Peyer's patch (tissue), 4 donors: Measurements from ENCODE around the gene CYS1. TPM values are rescaled to one million over a fixed set of nuclear protein-coding genes. Genes with fewer than 3 reads are reported as not detected.

ENCODE experiments used
- DNase-seq, 3 donors: peaks; one replicate each; pipeline ENCODE4 v3.0.0-alpha.2; 2017 to 2019
- H3K27ac ChIP-seq, 4 donors: fragments of 200-600 bp; sonication (generic); one replicate each; pipeline ENCODE4 v1.5.1; 2016 to 2019
- H3K27me3 ChIP-seq, 2 donors: fragments of 200-600 bp; sonication (generic); one replicate each; pipeline ENCODE4 v1.5.1; 2019
- H3K36me3 ChIP-seq, 3 donors: fragments of 200-600 bp; sonication (generic); one replicate each; pipeline ENCODE4 v1.5.1; 2016 to 2019
- H3K4me1 ChIP-seq, 4 donors: fragments of 200-600 bp; sonication (generic); one replicate each; pipeline ENCODE4 v1.5.1; 2016 to 2019
- H3K4me3 ChIP-seq, 4 donors: fragments of 200-600 bp; sonication (generic); 1 replicate in 3 of 4; 2 replicates in 1 of 4; pipeline ENCODE4 v1.5.1; 2016 to 2019; ENCODE audit warnings: mild to moderate bottlenecking in 1 of 4
- H3K9me3 ChIP-seq, 4 donors: fragments of 200-600 bp; sonication (generic); one replicate each; pipeline ENCODE4 v1.5.1; 2016 to 2019; ENCODE audit warnings: mild to moderate bottlenecking in 1 of 4
- POLR2A ChIP-seq, 2 donors: fragments of 450-650 bp; IDR thresholded peaks; one replicate each; pipeline ENCODE4 v1.5.1; 2017; ENCODE audit warnings: antibody characterized with exemption in 2 of 2, mild to moderate bottlenecking in 2 of 2, moderate library complexity in 2 of 2
- total RNA-seq, 4 donors: library from RNA; depleted of rRNA; stranded (reverse); fragments of >200 nt; gene quantifications; one replicate each; pipeline ENCODE4 v1.1.0, GENCODE V29; 2016
- TF ChIP-seq, protein P1 (sequence below), 6 experiments: fragments of 450-650 bp in 4 of 6; fragments of 200-600 bp in 2 of 6; sonication (generic) in 1 of 6; IDR thresholded peaks; one replicate each; pipeline ENCODE4 v1.5.1; 2017 to 2019; ENCODE audit warnings: antibody characterized with exemption in 6 of 6, mild to moderate bottlenecking in 3 of 6, moderate library complexity in 1 of 6

The CYS1 gene
- total RNA-seq, 4 donors from 2014 or later = 1.3 to 5.8 (median 1.6) TPM; not detected in 1

GRCh38 chr2:10057231-10058107, 22.7 kb downstream of the CYS1 start:
- peak in 1 of 3 donors; percentile 70 for DNase-seq
- Histone ChIP-seq H3K27me3 (no peaks in the 10 kb centered on the region), H3K4me3 (peak overlapping the region in 2 of 4 donors; percentile 21 to 23), H3K36me3 (peaks cover 0 to 19% (median 0%) of the 10 kb centered on the region in 3 donors), H3K27ac (peak overlapping the region; percentile 22 to 70 (median 58)), H3K9me3 (no peaks in the 10 kb centered on the region), H3K4me1 (peaks cover 0 to 16% (median 5%) of the 10 kb centered on the region in 4 donors)
- no peak for TF ChIP-seq POLR2A (IDR thresholded peaks at IDR 0.05)
- TF ChIP-seq, protein P1, sequence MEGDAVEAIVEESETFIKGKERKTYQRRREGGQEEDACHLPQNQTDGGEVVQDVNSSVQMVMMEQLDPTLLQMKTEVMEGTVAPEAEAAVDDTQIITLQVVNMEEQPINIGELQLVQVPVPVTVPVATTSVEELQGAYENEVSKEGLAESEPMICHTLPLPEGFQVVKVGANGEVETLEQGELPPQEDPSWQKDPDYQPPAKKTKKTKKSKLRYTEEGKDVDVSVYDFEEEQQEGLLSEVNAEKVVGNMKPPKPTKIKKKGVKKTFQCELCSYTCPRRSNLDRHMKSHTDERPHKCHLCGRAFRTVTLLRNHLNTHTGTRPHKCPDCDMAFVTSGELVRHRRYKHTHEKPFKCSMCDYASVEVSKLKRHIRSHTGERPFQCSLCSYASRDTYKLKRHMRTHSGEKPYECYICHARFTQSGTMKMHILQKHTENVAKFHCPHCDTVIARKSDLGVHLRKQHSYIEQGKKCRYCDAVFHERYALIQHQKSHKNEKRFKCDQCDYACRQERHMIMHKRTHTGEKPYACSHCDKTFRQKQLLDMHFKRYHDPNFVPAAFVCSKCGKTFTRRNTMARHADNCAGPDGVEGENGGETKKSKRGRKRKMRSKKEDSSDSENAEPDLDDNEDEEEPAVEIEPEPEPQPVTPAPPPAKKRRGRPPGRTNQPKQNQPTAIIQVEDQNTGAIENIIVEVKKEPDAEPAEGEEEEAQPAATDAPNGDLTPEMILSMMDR (IDR thresholded peaks at IDR 0.05) = no peak

DNA sequence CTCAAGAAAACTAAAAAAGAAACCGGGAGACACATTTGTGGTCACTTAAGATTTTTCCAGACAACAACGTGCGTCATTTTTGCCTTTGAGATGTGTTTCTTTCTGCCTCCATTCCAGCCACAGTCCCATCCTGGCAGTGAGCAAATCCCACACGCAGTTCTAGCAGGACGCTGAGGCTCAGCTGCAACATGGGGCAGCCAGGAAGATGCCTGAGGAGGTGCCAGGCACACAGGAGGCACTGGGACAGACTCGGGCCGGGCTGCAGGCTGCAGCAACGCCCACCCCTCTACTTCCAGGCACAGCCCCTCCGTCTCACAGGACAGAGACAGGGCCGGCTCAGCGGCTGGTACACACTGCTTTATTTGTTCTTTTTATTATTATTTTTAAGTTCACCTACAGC, 23.8 kb downstream of the CYS1 start:
- Histone ChIP-seq H3K36me3 (peaks cover 0 to 30% (median 0%) of the 10 kb centered on the region in 3 donors), H3K27me3 (no peaks in the 10 kb centered on the region), H3K4me3 (no peak overlapping the region), H3K4me1 (peaks cover 0 to 16% (median 5%) of the 10 kb centered on the region in 4 donors), H3K27ac (no peak overlapping the region), H3K9me3 (no peaks in the 10 kb centered on the region)
- no peak for DNase-seq
- TF ChIP-seq, protein P1 (IDR thresholded peaks at IDR 0.05) = no peak
- TF ChIP-seq POLR2A (IDR thresholded peaks at IDR 0.05) = no peak

DNA sequence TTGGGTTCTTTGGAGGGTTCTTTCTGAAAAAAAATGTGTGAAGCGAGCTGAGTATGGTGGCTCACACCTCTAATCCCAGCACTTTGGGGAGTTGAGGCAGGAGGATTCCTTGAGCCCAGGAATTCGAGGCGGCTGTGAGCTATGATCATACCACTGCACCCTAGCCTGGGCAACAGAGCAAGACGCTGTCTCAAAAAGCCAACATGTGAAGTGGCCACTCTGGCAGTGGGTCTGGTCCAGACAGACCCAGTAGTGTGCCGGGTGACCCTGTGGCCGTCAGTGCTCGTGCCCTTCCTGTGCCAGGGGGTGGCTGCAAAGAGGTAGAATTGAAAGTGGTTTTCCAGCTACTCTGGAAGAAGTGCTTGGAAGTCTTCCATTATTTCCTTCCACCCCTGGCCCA, 25.2 kb downstream of the CYS1 start:
- peaks cover 0 to 31% (median 0%) of the 10 kb centered on the region in 3 donors for H3K36me3 ChIP-seq
- H3K27me3 ChIP-seq = no peaks in the 10 kb centered on the region
- H3K4me1 ChIP-seq = peaks cover 0 to 16% (median 5%) of the 10 kb centered on the region in 4 donors
- no peak overlapping the region for H3K4me3 ChIP-seq
- H3K9me3 ChIP-seq = no peaks in the 10 kb centered on the region
- DNase-seq = no peak
- no peak overlapping the region for H3K27ac ChIP-seq
- TF ChIP-seq, protein P1 (IDR thresholded peaks at IDR 0.05) = no peak
- no peak for TF ChIP-seq POLR2A (IDR thresholded peaks at IDR 0.05)

DNA sequence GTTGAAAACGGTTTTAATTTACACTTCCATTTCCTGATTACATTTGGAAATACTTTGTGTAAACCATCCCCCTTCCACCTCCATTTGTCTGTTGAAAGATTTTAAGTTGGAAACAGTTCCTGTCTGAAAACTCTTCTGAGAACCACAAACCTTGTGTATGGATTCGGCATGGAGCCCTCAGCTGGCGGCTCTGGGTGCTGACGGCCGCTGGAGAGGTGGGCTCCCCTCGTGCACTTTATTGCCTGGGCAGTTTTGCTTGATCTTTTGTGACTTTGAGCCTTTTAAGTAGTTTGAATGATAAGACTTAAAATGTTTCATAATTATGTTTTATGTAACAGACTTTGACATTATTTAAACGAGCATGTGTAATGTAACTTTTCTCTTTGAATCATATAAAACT, 25.8 kb downstream of the CYS1 start:
- TF ChIP-seq POLR2A (IDR thresholded peaks at IDR 0.05) = no peak
- TF ChIP-seq, protein P1 (IDR thresholded peaks at IDR 0.05) = no peak
- H3K4me3 ChIP-seq = no peak overlapping the region
- peaks cover 0 to 20% (median 5%) of the 10 kb centered on the region in 4 donors for H3K4me1 ChIP-seq
- no peak for DNase-seq
- no peaks in the 10 kb centered on the region for H3K27me3 ChIP-seq
- peaks cover 0 to 31% (median 0%) of the 10 kb centered on the region in 3 donors for H3K36me3 ChIP-seq
- H3K9me3 ChIP-seq = no peaks in the 10 kb centered on the region
- H3K27ac ChIP-seq = no peak overlapping the region

GRCh38 chr2:10053351-10053750, 26.9 kb downstream of the CYS1 start:
- Histone ChIP-seq H3K4me1 (peaks cover 0 to 28% (median 5%) of the 10 kb centered on the region in 4 donors), H3K36me3 (peaks cover 0 to 33% (median 0%) of the 10 kb centered on the region in 3 donors)

DNA sequence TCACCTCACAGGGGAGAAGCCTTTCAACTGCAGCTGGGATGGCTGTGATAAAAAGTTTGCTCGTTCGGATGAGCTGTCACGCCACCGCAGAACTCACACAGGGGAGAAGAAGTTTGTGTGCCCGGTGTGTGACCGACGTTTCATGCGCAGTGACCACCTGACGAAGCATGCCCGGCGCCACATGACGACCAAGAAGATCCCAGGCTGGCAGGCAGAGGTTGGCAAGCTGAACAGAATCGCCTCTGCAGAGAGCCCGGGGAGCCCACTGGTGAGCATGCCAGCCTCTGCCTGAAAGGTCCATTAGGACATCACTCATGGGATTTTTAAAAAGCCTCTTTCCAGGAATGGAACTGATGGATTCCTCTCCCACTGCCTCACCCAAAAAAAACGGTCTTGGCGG, 28.0 kb downstream of the CYS1 start:
- H3K4me3 ChIP-seq = no peak overlapping the region
- no peak overlapping the region for H3K27ac ChIP-seq
- H3K4me1 ChIP-seq = peaks cover 0 to 25% (median 3%) of the 10 kb centered on the region in 4 donors
- TF ChIP-seq, protein P1 (IDR thresholded peaks at IDR 0.05) = no peak
- no peak for TF ChIP-seq POLR2A (IDR thresholded peaks at IDR 0.05)
- peaks cover 0 to 42% (median 0%) of the 10 kb centered on the region in 3 donors for H3K36me3 ChIP-seq
- DNase-seq = no peak
- no peaks in the 10 kb centered on the region for H3K27me3 ChIP-seq
- H3K9me3 ChIP-seq = no peaks in the 10 kb centered on the region

More at GRCh38 chr2:10053351-10053750, 26.9 kb downstream of the CYS1 start:
- no peak for DNase-seq
- H3K4me3 ChIP-seq = no peak overlapping the region
- no peak for TF ChIP-seq POLR2A (IDR thresholded peaks at IDR 0.05)
- no peaks in the 10 kb centered on the region for H3K9me3 ChIP-seq
- peak overlapping the region in 1 of 4 donors; percentile 2 for H3K27ac ChIP-seq
- no peaks in the 10 kb centered on the region for H3K27me3 ChIP-seq
